Hepatocyte (in vitro differentiated cells): ENCODE results near the gene SOWAHA.

Experiments used
- CTCF ChIP-seq: fragments of 200-600 bp; sonication (generic); IDR thresholded peaks from 2 replicates; pipeline ENCODE4 v1.5.1; 2016; ENCODE audit warnings: antibody characterized with exemption, mild to moderate bottlenecking; ENCODE audit not compliant: poor library complexity
- EZH2 ChIP-seq: fragments of 200-600 bp; sonication (generic); IDR thresholded peaks from 2 replicates; pipeline ENCODE4 v1.6.1; 2016; ENCODE audit warnings: antibody characterized with exemption, mild to moderate bottlenecking, borderline replicate concordance
- EZH2phosphoT487 ChIP-seq: fragments of 200-600 bp; sonication (generic); IDR thresholded peaks from one replicate; pipeline ENCODE4 v1.6.1; 2018; ENCODE audit warnings: antibody characterized with exemption, mild to moderate bottlenecking, low read depth, moderate library complexity; ENCODE audit not compliant: unreplicated experiment, severe bottlenecking

- TF ChIP-seq CTCF (no peak), EZH2 (no peak), EZH2phosphoT487 (no peak)
These were observed 13.7 kb upstream of the SOWAHA start for GRCh38 chr5:132799392-132799791.
